ENCODE data around the gene CPXM2.

Gene CPXM2

GRCh38 chr10:123903621-123904020, 12.0 kb upstream of the CPXM2 start:
- DNase-seq, result no peak

- no peak for DNase-seq
These were observed 10.0 kb upstream of the CPXM2 start for GRCh38 chr10:123901621-123902020.

- DNase-seq, result no peak
These were observed 5.5 kb upstream of the CPXM2 start for GRCh38 chr10:123897146-123897545.

GRCh38 chr10:123896246-123896927, 4.8 kb upstream of the CPXM2 start:
- DNase-seq, result no peak

GRCh38 chr10:123893651-123894050, 2.0 kb upstream of the CPXM2 start:
- DNase-seq, result no peak

GRCh38 chr10:123890756-123891143, 857 bp downstream of the CPXM2 start:
- no peak for DNase-seq

GRCh38 chr10:123890226-123890625, 1.4 kb downstream of the CPXM2 start:
- no peak for DNase-seq

- no peak for DNase-seq
These were observed 1.8 kb downstream of the CPXM2 start for GRCh38 chr10:123889821-123890220.

GRCh38 chr10:123888751-123889150, 2.9 kb downstream of the CPXM2 start:
- no peak for DNase-seq

- DNase-seq, result no peak
These were observed 3.4 kb downstream of the CPXM2 start for GRCh38 chr10:123888256-123888655.

GRCh38 chr10:123886292-123886691, 5.3 kb downstream of the CPXM2 start:
- no peak for DNase-seq

GRCh38 chr10:123885406-123886170, 6.0 kb downstream of the CPXM2 start:
- DNase-seq, result no peak

GRCh38 chr10:123884907-123885381, 6.7 kb downstream of the CPXM2 start:
- no peak for DNase-seq

GRCh38 chr10:123884351-123884906, 7.2 kb downstream of the CPXM2 start:
- no peak for DNase-seq

- no peak for DNase-seq
These were observed 7.8 kb downstream of the CPXM2 start for GRCh38 chr10:123883673-123884320.

GRCh38 chr10:123882681-123883445, 8.7 kb downstream of the CPXM2 start:
- no peak for DNase-seq

- no peak for DNase-seq
These were observed 9.4 kb downstream of the CPXM2 start for GRCh38 chr10:123882177-123882576.

- DNase-seq, result no peak
These were observed 11.9 kb downstream of the CPXM2 start for GRCh38 chr10:123879606-123880257.

- DNase-seq, result no peak
These were observed 12.8 kb downstream of the CPXM2 start for GRCh38 chr10:123878666-123879303.

- DNase-seq, result no peak
These were observed 21.3 kb downstream of the CPXM2 start for GRCh38 chr10:123870260-123870659.

GRCh38 chr10:123869020-123869414, 22.6 kb downstream of the CPXM2 start:
- DNase-seq, result no peak
